Rectal smooth muscle tissue (tissue), 1 donor: ENCODE measurements around the gene CBX8.
"Not testable (repeated sequence)": the region's sequence is repeated elsewhere in the genome, so short reads cannot be mapped to it uniquely, and the experiment has no call there.

ENCODE experiments used
- H3K27ac ChIP-seq: one replicate; pipeline ENCODE4 v1.7.0; 2013; ENCODE audit warnings: low read depth, low read length, inconsistent platforms
- H3K27me3 ChIP-seq: one replicate; pipeline ENCODE4 v1.7.0; 2013; ENCODE audit warnings: low read length; ENCODE audit not compliant: control insufficient read depth, insufficient read depth
- H3K36me3 ChIP-seq: one replicate; pipeline ENCODE4 v1.7.0; 2013; ENCODE audit warnings: low read length; ENCODE audit not compliant: control insufficient read depth, insufficient read depth
- H3K4me1 ChIP-seq: one replicate; pipeline ENCODE4 v1.7.0; 2013; ENCODE audit warnings: low read length; ENCODE audit not compliant: control insufficient read depth, insufficient read depth
- H3K4me3 ChIP-seq: one replicate; pipeline ENCODE4 v1.7.0; 2013; ENCODE audit warnings: low read length
- H3K9ac ChIP-seq: one replicate; pipeline ENCODE4 v1.7.0; 2013; ENCODE audit warnings: low read length

The CBX8 gene

DNA sequence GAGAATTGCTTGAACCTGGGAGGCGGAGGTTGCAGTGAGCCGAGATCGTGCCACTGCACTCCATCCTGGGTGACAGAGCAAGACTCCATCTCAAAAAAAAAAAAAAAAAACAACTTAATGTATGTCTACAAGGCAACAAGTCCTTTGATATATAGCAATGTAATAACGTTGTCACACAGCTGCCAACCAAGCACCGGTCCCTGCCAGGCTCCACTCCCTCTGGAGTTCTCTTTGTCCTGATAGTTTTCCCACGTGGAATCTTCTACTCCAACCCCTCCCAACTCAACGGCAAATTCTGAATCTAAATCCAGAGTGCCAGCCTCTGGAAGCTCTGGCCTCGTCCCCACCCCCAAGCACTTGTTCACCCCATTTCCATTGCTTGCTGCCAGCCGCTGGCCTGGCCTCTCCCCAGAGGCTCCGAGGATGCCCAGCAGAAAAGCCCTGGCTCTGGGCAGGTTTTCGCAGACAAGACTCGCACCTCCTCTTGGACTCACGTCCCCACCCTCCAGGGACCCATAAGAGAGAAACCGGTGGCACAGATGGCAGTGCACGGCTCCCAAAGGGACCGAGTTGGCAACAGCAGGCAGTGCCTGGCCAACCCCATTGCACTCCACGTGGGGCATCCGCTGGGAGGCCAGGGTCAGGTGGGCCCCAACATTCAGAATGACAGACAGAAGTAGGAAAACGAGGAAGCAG, 34.8 kb downstream of the CBX8 start:
- Histone ChIP-seq H3K27ac (no peak overlapping the region), H3K4me3 (no peak overlapping the region), H3K36me3 (no peaks in the 10 kb centered on the region), H3K27me3 (no peaks in the 10 kb centered on the region), H3K9ac (no peak overlapping the region), H3K4me1 (no peaks in the 10 kb centered on the region)

DNA sequence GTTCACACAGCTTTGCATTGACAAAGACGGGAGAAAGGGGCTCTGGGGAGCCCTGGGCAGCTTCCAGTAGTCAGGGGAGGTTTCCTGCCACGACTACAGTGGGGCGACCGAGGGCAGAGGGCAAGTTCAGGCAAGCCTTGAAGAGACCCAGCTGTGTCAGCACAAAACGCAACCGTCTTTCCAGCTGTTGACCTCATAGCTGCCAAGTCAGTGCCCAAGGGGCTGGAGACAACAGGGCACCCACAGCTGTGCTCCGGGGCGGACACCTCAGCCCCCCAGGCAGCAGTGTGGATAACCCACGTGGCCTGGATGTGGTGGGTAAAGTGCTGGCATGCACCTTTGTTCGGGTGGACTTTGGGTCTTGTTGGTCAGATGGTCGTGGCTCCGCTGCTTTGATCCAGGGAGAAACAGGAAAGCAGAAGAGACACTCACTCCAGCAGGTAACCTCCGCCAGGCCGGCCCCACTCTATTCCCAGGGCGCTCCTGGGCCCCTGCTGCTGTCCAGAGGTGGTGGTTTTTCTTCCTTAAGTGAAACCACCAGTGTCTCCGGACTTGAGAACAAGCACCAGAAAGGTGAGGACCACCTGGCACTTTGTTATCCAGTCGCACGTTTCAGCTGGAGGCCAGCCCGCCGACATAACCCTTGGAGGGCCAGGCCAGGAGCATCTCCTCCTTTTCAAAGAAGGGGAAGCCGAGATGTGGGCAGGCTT, 36.5 kb downstream of the CBX8 start:
- Histone ChIP-seq H3K27me3 (peaks cover 3% of the 10 kb centered on the region), H3K36me3 (no peaks in the 10 kb centered on the region), H3K4me3 (no peak overlapping the region), H3K27ac (no peak overlapping the region), H3K4me1 (no peaks in the 10 kb centered on the region), H3K9ac (no peak overlapping the region)

- H3K27ac ChIP-seq: no peak overlapping the region
- no peaks in the 10 kb centered on the region for H3K36me3 ChIP-seq
- H3K4me3 ChIP-seq: no peak overlapping the region
- no peak overlapping the region for H3K9ac ChIP-seq
- H3K27me3 ChIP-seq: peaks cover 3% of the 10 kb centered on the region
- H3K4me1 ChIP-seq: no peaks in the 10 kb centered on the region
Observed at GRCh38 chr17:79758271-79758670, 38.6 kb downstream of the CBX8 start.

- no peaks in the 10 kb centered on the region for H3K4me1 ChIP-seq
- H3K36me3 ChIP-seq: no peaks in the 10 kb centered on the region
- peaks cover 3% of the 10 kb centered on the region for H3K27me3 ChIP-seq
- no peak overlapping the region for H3K9ac ChIP-seq
- H3K27ac ChIP-seq: no peak overlapping the region
- no peak overlapping the region for H3K4me3 ChIP-seq
Observed at GRCh38 chr17:79757140-79757745, 39.6 kb downstream of the CBX8 start.

DNA sequence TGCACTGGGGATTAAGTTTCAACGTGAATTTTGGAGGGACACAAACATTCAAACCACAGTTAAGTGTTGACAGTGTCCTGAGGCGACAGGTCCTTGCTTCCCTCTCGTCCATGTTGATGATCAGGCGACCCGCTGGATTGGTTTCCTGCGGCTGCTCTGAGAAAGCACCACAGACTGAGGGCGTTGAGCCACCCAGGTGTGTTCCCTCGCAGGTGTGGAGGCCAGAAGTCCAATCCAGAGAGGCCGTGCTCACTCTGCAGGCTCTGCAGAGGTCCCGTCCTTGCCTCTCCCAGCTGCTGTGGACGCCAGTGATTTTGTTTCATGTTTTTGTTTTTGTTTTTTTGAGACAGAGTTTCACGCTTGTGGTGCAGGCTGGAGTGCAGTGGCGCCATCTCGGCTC, 41.3 kb downstream of the CBX8 start:
- Histone ChIP-seq H3K9ac (no peak overlapping the region), H3K27me3 (peaks cover 6% of the 10 kb centered on the region), H3K36me3 (no peaks in the 10 kb centered on the region)

GRCh38 chr17:79754903-79755302, 42.0 kb downstream of the CBX8 start:
- H3K36me3 ChIP-seq, H3K9ac ChIP-seq, H3K27me3 ChIP-seq, H3K27ac ChIP-seq, H3K4me3 ChIP-seq, H3K4me1 ChIP-seq: not testable (repeated sequence)

More for the DNA sequence above, 41.3 kb downstream of the CBX8 start:
- H3K4me1 ChIP-seq: no peaks in the 10 kb centered on the region
- no peak overlapping the region for H3K27ac ChIP-seq
- no peak overlapping the region for H3K4me3 ChIP-seq

DNA sequence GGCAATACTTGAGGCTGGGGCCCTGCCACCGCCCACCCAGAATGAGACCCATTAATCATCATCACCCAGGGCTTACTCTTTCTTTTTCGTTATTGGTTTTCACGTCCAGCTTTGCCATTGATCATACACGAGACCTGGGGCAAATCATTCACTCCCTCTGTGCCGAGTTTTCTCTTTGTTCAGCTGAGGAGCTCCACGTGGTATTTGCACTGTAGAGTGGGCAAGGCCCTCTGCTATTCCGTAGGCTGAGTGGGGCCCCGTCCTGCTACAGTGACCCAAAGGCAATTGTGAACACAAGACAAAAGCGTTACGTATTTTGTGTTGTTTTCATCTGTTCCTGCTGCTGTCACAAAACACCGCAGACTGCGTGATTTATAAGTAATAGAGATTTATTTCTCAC, 42.5 kb downstream of the CBX8 start:
- H3K27me3 ChIP-seq: peaks cover 9% of the 10 kb centered on the region
- no peak overlapping the region for H3K27ac ChIP-seq
- H3K9ac ChIP-seq: no peak overlapping the region
- H3K36me3 ChIP-seq: no peaks in the 10 kb centered on the region
- H3K4me1 ChIP-seq: no peaks in the 10 kb centered on the region
- no peak overlapping the region for H3K4me3 ChIP-seq

GRCh38 chr17:79752175-79752574, 44.7 kb downstream of the CBX8 start:
- Histone ChIP-seq H3K36me3 (no peaks in the 10 kb centered on the region), H3K4me3 (no peak overlapping the region), H3K27me3 (peaks cover 24% of the 10 kb centered on the region), H3K9ac (no peak overlapping the region), H3K4me1 (no peaks in the 10 kb centered on the region), H3K27ac (no peak overlapping the region)

DNA sequence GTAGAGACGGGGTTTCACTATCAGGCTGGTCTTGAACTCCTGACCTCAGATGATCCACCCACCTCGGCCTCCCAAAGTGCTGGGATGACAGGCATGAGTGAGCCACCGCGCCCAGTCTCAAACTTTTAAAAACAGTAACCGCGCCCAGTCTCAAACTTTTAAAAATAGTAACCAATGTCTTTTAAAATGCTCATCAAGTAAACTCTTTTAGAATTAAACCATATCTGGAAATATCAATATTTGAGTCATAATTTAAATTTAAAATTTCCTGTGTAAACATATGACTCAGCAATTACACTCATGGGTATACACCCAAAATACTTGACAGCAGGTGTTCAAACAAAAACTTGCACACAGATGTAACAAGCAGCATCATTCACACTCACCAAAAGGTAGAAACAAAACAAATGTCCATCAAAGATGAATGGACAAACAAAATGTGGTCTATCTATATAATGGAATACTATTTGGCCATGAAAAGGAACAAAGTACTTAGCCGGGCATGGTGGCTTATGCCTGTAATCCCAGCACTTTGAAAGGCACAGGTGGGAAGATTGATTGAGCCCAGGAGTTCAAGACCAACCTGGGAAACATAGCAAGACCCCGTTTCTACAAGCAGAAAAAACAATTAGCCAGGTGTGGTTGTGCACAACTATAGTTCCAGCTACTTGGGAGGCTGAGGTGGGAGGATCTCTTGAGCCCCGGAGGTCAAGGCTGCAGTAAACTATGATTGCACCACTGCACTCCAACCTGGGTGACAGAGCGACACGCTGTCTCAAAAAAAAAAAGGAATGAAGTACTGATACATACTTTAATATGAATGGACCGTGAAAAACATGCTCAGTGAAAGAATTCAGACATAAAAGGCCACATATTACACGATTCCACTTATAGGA, 46.0 kb downstream of the CBX8 start:
- Histone ChIP-seq H3K4me1 (no peaks in the 10 kb centered on the region), H3K27ac (no peak overlapping the region), H3K27me3 (peaks cover 35% of the 10 kb centered on the region), H3K9ac (no peak overlapping the region), H3K4me3 (no peak overlapping the region), H3K36me3 (no peaks in the 10 kb centered on the region)

DNA sequence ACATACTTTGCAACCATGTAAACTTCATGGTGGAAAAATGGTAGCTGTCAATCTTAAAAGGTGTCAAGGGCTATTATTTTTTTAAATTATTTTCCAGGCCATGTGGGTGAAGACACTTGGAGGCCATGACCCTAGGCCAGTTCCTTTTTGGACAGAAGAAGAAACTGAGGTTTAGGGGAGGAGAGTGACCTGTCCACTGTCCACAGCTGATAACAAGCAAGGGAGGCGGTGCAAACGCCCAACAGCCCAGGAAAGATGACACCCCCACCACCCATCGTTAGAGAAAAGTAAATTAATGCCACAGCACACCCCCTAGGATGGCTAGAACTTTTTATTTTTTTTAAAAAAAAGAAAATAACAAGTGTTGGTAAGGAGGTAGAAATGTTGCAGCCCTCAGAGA, 46.9 kb downstream of the CBX8 start:
- Histone ChIP-seq H3K27ac (no peak overlapping the region), H3K27me3 (peaks cover 31% of the 10 kb centered on the region), H3K4me1 (no peaks in the 10 kb centered on the region), H3K36me3 (no peaks in the 10 kb centered on the region), H3K9ac (no peak overlapping the region), H3K4me3 (no peak overlapping the region)

GRCh38 chr17:79749156-79749815, 47.6 kb downstream of the CBX8 start:
- Histone ChIP-seq H3K27me3 (peaks cover 31% of the 10 kb centered on the region), H3K36me3 (no peaks in the 10 kb centered on the region), H3K9ac (no peak overlapping the region), H3K27ac (no peak overlapping the region), H3K4me3 (no peak overlapping the region), H3K4me1 (no peaks in the 10 kb centered on the region)
